ENCODE data around the gene ASTN2.

The ASTN2 gene

DNA sequence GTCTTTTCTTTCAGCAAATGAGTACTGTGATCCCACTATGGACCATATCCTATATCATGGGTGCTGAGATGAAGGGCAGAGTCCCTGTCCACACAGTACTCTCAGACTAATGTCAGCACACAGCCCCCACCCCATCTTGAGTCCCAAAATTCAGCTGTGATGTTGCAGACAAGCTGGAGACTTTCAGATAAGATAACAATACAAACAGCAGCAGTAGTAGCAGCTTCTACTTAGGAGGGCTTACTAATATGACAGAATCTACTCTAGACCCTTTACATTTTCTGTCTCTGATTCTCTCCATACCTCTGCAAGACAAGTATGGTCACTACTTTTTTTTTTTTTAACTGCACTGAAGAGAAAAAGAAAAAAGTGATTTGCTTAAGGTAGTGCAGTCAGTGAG is 856.8 kb downstream of the ASTN2 start:
- no peak overlapping the region for H2AFZ ChIP-seq (ENCODE audit: low read length)
- H3K4me1 ChIP-seq (ENCODE audit: low read length), result no peaks in the 10 kb centered on the region
- DNase-seq, result no peak
- TF ChIP-seq, protein P1, sequence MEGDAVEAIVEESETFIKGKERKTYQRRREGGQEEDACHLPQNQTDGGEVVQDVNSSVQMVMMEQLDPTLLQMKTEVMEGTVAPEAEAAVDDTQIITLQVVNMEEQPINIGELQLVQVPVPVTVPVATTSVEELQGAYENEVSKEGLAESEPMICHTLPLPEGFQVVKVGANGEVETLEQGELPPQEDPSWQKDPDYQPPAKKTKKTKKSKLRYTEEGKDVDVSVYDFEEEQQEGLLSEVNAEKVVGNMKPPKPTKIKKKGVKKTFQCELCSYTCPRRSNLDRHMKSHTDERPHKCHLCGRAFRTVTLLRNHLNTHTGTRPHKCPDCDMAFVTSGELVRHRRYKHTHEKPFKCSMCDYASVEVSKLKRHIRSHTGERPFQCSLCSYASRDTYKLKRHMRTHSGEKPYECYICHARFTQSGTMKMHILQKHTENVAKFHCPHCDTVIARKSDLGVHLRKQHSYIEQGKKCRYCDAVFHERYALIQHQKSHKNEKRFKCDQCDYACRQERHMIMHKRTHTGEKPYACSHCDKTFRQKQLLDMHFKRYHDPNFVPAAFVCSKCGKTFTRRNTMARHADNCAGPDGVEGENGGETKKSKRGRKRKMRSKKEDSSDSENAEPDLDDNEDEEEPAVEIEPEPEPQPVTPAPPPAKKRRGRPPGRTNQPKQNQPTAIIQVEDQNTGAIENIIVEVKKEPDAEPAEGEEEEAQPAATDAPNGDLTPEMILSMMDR (IDR thresholded peaks at IDR 0.05; ENCODE audit: low read length), result no peak
- TF ChIP-seq EZH2phosphoT487 (IDR thresholded peaks at IDR 0.05; ENCODE audit: low read length), result no peak
- no peak for TF ChIP-seq EZH2 (optimal IDR thresholded peaks at IDR 0.05; ENCODE audit: low read depth, low read length)
- H3F3A ChIP-seq (ENCODE audit: insufficient read depth, low read length), result no peaks in the 10 kb centered on the region
- H3K27me3 ChIP-seq (replicated peaks; ENCODE audit: insufficient read depth, low read length), result no peaks in the 10 kb centered on the region
- H3K4me3 ChIP-seq (ENCODE audit: low read length), result no peak overlapping the region
- no peak overlapping the region for H3K9ac ChIP-seq (ENCODE audit: low read length)
- H3K9me3 ChIP-seq (replicated peaks; ENCODE audit: insufficient read depth, low read length), result no peaks in the 10 kb centered on the region
- H3K9me2 ChIP-seq (replicated peaks; ENCODE audit: insufficient read depth, low read length), result no peaks in the 10 kb centered on the region
- H3K79me2 ChIP-seq (ENCODE audit: low read length), result no peaks in the 10 kb centered on the region
- H4K20me1 ChIP-seq (ENCODE audit: insufficient read depth, low read length), result no peaks in the 10 kb centered on the region
- H3K27ac ChIP-seq (ENCODE audit: low read length), result no peak overlapping the region
- no peaks in the 10 kb centered on the region for H3K36me3 ChIP-seq (replicated peaks; ENCODE audit: insufficient read depth, low read length)
- no peak overlapping the region for H3K4me2 ChIP-seq (ENCODE audit: low read depth, low read length)

DNA sequence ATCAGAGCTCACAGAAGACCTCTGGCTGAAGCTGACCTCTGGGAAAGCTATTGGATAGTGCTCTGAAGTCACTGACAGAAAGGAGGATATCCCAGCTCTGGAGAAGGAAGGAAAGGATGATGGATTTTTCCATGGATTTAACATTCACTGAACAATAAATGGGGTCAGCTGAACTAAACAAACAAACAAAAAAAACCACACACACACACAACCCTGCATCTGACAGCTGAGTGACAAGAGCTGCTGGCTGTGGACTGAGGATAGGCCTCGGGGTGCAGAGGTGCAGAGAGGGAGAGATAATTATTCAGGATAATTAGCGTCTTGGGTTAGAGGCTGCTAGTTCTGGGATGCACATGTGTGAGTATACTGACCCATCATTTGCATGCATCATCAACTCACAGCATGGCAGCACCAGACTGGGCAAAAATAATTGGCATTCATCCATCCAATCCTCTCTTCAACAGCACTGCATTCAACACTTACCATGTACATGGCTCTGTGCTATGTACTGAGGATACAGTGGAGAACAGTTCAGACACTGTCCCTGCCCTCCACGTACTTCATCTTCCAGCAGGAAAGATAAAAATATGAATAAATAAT is 859.2 kb downstream of the ASTN2 start:
- H3F3A ChIP-seq (ENCODE audit: insufficient read depth, low read length), result no peaks in the 10 kb centered on the region
- H3K36me3 ChIP-seq (replicated peaks; ENCODE audit: insufficient read depth, low read length), result no peaks in the 10 kb centered on the region
- H4K20me1 ChIP-seq (ENCODE audit: insufficient read depth, low read length), result no peaks in the 10 kb centered on the region
- no peak overlapping the region for H3K9ac ChIP-seq (ENCODE audit: low read length)
- H3K27me3 ChIP-seq (replicated peaks; ENCODE audit: insufficient read depth, low read length), result no peaks in the 10 kb centered on the region
- H3K4me3 ChIP-seq (ENCODE audit: low read length), result no peak overlapping the region
- no peaks in the 10 kb centered on the region for H3K4me1 ChIP-seq (ENCODE audit: low read length)
- TF ChIP-seq EZH2 (optimal IDR thresholded peaks at IDR 0.05; ENCODE audit: low read depth, low read length), result no peak
- TF ChIP-seq EZH2phosphoT487 (IDR thresholded peaks at IDR 0.05; ENCODE audit: low read length), result no peak
- no peaks in the 10 kb centered on the region for H3K79me2 ChIP-seq (ENCODE audit: low read length)
- H3K9me3 ChIP-seq (replicated peaks; ENCODE audit: insufficient read depth, low read length), result no peaks in the 10 kb centered on the region
- H3K9me2 ChIP-seq (replicated peaks; ENCODE audit: insufficient read depth, low read length), result no peaks in the 10 kb centered on the region
- no peak for DNase-seq
- H3K4me2 ChIP-seq (ENCODE audit: low read depth, low read length), result no peak overlapping the region
- no peak overlapping the region for H3K27ac ChIP-seq (ENCODE audit: low read length)
- no peak overlapping the region for H2AFZ ChIP-seq (ENCODE audit: low read length)

DNA sequence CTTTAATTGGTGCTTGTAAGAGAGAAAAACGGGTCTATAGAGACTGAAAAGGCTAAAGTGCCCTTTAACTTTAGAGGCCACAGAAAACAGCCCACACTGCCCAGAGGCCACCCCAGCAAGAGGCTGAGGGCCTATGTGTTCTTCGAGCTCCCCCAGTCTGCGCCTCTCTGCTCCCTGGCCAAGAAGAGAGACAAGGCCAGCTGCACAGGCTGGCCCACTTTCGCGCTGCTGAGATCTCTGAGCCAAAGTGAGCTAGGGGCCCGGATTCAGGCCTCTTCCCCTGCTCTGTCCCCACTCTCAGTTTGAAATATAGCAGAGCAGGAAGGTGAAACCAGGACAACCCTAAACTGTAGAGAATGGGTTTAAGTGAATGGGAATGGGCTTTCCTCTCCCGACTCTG is 859.7 kb downstream of the ASTN2 start:
- no peaks in the 10 kb centered on the region for H3K79me2 ChIP-seq (ENCODE audit: low read length)
- no peak overlapping the region for H3K4me3 ChIP-seq (ENCODE audit: low read length)
- no peaks in the 10 kb centered on the region for H3K4me1 ChIP-seq (ENCODE audit: low read length)
- no peaks in the 10 kb centered on the region for H3F3A ChIP-seq (ENCODE audit: insufficient read depth, low read length)
- no peak overlapping the region for H2AFZ ChIP-seq (ENCODE audit: low read length)
- no peaks in the 10 kb centered on the region for H4K20me1 ChIP-seq (ENCODE audit: insufficient read depth, low read length)
- TF ChIP-seq, protein P1 (IDR thresholded peaks at IDR 0.05; ENCODE audit: low read length), result no peak
- TF ChIP-seq EZH2phosphoT487 (IDR thresholded peaks at IDR 0.05; ENCODE audit: low read length), result no peak
- H3K9me2 ChIP-seq (replicated peaks; ENCODE audit: insufficient read depth, low read length), result no peaks in the 10 kb centered on the region
- no peak overlapping the region for H3K27ac ChIP-seq (ENCODE audit: low read length)
- H3K9ac ChIP-seq (ENCODE audit: low read length), result no peak overlapping the region
- no peak overlapping the region for H3K4me2 ChIP-seq (ENCODE audit: low read depth, low read length)
- no peaks in the 10 kb centered on the region for H3K9me3 ChIP-seq (replicated peaks; ENCODE audit: insufficient read depth, low read length)
- DNase-seq, result no peak
- no peaks in the 10 kb centered on the region for H3K27me3 ChIP-seq (replicated peaks; ENCODE audit: insufficient read depth, low read length)
- no peaks in the 10 kb centered on the region for H3K36me3 ChIP-seq (replicated peaks; ENCODE audit: insufficient read depth, low read length)

DNA sequence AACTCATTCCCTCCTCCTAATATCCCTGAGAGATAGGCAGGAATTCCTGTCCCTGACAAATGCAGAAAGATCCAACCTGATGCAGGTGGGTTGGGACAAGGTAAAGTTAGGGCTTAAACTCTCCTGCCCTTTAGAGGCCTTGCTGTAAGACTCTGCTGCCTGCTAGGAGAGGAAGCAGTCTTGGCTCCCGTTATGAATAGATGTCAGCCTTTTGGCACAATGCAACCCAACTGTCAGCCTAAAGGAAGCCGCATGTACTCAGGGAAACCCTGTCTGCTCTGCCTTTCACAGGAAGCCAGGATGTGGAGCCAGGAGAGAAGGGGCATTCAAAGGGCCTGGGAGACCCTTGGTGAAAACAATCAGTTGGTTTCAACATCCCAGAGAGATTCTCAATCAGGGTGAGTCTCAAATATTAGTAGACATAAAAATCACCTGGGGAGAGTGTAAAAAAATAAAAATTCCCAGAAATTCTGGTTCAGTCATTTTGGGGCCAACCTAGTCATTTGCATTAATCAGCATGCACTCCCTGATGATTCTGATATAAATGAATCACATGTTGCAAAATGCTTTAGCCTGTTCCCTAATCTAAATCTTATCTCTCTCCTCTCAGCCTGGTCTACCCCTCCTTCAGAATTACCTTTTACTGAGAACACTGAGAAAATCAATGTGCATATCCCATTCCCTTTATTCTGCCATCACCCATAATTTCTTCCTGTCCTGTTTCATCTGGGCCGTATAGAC is 864.0 kb downstream of the ASTN2 start:
- no peaks in the 10 kb centered on the region for H3K36me3 ChIP-seq (replicated peaks; ENCODE audit: insufficient read depth, low read length)
- H3K9me3 ChIP-seq (replicated peaks; ENCODE audit: insufficient read depth, low read length), result no peaks in the 10 kb centered on the region
- H3K4me3 ChIP-seq (ENCODE audit: low read length), result no peak overlapping the region
- no peak for TF ChIP-seq EZH2phosphoT487 (IDR thresholded peaks at IDR 0.05; ENCODE audit: low read length)
- no peak for TF ChIP-seq EZH2 (optimal IDR thresholded peaks at IDR 0.05; ENCODE audit: low read depth, low read length)
- TF ChIP-seq, protein P1 (IDR thresholded peaks at IDR 0.05; ENCODE audit: low read length), result no peak
- no peaks in the 10 kb centered on the region for H3K79me2 ChIP-seq (ENCODE audit: low read length)
- H3K27ac ChIP-seq (ENCODE audit: low read length), result no peak overlapping the region
- no peaks in the 10 kb centered on the region for H3K9me2 ChIP-seq (replicated peaks; ENCODE audit: insufficient read depth, low read length)
- H3F3A ChIP-seq (ENCODE audit: insufficient read depth, low read length), result no peaks in the 10 kb centered on the region
- H2AFZ ChIP-seq (ENCODE audit: low read length), result no peak overlapping the region
- no peak overlapping the region for H3K4me2 ChIP-seq (ENCODE audit: low read depth, low read length)
- H3K4me1 ChIP-seq (ENCODE audit: low read length), result no peaks in the 10 kb centered on the region
- H3K9ac ChIP-seq (ENCODE audit: low read length), result no peak overlapping the region
- H4K20me1 ChIP-seq (ENCODE audit: insufficient read depth, low read length), result no peaks in the 10 kb centered on the region
- DNase-seq, result no peak
- no peaks in the 10 kb centered on the region for H3K27me3 ChIP-seq (replicated peaks; ENCODE audit: insufficient read depth, low read length)

All from MM.1S (cell line).